GM18511 (cell line): ENCODE data around the gene EHD1.

Experiments used
- ATAC-seq: cut with Tn5 transposase; IDR thresholded peaks from one replicate; pipeline ENCODE4 v1.9.1; 2021; ENCODE audit warnings: mild to moderate bottlenecking, moderate library complexity; ENCODE audit not compliant: unreplicated experiment

Gene EHD1

DNA sequence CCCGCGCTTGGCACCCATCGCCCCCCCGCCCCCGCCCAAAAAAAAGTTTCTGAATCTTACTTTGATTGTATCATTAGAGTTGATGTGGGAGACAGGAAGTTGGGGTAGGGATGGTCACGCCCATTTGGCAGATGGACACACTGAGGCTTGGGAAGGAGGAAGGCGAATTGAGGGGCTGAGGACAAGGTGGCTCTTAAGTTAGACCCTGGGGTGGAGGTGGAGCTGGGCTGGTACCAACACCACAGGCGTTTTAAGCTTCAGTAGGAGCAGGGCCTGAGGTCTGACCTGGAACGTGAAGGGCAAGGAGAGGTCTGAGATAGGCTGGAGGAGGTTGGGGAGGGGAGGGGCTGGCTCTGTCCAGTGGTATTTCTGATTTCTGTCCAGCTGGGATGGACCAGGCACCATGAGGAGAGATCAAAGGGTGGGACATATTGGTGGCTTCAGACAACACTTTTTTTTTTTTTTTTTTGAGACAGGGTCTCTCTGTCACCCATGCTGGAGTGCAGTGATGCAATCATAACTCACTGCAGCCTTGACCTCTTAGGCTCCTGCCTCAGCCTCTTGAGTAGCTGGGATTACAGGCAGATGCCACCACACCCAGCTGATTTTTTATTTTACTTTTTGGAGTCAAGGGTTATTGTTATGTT lies 33.2 kb downstream of the EHD1 start:
- ATAC-seq: no peak

DNA sequence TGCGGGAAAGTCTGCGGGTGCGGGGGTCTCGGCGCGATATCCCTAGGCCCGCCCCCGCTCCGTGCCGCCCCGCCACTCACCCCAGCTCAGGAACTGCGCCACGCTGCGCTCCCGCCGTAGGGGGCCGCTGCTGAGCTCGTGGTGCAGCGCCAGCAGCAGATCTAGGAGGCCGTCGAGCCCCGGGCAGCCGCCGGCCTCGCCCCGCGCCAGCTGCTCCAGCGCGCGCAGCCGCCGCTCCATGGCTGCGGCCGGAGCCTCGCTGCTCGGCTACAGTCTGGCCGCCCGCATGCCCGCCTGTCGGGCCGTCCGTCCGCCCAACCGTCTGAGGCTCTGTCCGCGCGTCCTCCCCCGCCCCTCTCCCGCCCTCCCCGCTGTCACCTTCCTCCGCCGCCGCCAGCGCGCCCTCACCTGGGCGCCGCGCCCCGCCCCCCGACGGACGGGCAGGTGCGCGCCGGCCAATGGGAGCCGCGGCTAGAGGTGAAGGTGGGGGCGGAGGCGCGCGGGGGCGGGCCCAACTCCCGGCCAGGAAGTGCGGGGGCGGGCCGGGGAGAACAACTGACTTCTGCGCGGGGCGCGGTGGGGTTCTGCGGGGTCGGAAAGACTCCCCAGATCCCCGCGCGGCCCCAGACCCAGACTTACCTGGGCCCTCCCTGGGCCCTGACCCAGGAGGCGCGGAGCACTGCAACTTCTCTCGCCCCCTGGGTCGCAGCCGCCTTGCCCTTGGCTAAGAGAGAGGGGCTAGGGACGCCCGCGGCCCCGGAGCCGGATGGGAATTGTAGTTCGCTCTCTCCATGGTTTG lies 33.9 kb downstream of the EHD1 start, which contains the start of gene CDC42BPG:
Gene CDC42BPG (minus strand): TSS at position 324 of the 799 bp plus-strand sequence. CDS start 84 bp downstream, at position 240.
- ATAC-seq: peak; percentile 45

DNA sequence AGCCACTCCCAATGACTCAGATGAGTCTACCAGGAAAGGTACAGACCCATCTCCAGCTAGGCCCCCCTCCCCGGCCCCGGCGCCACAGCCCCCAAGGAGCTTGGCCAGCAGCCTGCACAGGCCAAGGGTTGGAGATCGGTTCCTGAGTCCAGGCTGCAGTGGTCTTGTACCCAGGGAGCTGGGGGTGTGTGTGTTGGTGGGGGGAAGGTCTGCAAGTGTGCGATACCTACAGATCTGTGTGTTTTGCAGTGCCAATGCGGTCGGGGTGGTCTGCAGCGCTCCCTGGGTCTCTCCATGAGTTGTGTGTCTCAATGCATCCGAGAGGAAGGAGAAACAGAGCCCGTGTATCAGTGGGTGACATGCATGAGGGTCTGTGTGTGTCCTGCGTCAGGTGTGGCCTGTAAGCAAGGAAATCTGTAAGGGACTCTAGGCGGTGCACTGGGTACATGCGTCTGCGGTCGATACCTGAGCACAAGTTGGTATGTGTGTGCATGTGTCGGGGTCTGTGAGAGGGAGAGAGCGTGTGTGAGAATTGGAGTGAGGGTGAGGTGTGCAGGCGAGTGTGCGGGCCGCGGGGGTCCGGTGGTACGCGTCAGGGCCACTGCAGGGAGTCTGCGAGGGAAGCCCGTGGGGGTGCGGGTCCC lies 34.6 kb downstream of the EHD1 start:
- ATAC-seq: no peak

DNA sequence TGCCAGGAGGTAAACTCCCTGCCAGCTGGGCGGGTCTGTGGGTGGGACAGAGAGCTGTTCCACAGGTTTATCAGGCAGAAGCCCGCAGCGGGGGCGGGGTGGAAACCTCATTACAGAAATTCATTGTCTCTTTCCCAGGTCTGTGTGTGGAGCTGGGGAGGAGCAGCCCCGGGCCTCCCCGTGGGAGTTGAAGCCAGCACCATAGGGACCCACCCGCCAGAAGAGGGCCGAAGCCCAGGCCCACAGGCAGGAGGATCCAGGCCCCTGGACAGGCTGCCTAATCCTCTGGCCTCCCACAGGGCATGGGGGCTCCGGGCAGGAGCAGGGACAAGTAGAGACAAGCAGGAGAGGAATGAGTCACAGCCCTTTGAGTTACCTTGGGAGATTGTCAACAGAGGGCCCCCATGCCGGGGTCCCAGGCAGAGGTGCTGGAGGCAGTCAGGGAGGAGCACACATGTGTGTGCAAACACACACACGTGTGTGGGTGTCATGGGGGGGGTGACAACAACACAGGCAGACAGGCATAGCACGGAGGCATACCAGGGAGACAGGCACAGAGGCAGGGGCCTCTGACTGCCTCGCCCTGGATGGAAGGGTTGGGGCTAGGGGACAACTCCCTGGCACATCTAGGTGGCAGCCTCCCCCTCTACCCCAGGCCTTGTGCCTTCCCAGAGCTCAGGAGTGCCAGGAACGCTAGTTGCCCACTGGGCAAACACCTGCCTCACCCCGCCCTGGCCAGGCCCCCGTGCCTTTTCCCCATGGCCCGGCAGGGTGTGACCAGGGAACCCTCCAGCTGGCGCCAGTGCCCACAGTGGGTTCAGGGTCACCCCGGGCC lies 35.4 kb downstream of the EHD1 start:
- ATAC-seq: no peak

DNA sequence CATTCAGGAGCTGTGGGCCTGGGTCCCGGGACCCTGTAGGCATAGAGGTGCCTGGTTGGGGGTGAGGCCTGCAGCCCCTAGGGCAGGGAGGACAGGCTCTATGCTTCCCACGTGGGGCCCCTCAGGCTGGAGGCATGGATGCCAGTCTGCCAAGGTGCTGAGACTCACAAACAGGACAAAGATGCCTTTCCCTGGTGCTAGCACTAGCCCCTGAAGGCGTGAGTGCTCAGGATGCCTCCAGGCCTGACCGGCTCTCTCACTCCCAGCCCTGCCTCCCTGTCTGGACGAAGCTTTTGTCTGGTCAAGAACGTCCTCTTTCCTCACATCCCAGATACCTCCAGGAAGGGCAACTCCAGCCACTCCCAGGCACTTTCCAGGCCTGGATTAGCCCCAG lies 36.1 kb downstream of the EHD1 start:
- ATAC-seq: no peak

DNA sequence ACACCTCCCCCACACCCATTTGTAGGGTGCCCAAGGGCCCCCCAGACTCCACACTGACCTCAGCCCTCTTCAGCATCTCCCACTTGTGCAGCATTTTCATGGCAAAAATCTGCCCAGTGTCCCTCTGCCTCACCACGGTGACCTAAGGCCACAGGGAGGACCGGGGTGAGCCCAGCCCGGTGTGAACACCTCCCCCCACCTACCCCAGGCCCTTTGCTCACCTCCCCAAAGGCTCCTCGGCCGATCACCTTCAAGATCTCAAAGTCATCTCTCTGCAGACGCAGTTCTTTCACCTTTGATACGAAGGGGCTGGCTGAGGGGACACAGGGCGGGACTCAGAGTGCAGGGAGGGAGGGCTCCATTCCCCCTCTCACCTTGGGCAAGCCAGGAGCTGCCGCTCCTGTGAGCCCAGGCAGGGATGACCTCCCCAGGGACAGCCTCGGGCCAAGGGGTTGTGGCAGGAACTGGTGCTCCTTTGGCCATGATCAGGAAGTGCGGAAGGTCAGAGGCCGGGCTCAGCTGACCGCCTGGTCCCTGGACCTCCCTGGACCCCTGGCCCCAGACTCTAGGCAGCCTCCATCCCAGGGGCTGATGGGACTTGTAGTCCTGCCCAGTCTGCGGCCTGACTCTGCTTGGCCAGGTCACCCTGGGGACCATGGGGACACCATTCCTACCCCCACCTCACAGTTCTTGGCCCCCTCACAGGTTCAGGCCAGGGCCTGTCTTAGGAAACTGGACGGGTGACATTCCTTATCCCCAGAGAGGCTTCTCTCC lies 36.6 kb downstream of the EHD1 start:
- no peak for ATAC-seq

DNA sequence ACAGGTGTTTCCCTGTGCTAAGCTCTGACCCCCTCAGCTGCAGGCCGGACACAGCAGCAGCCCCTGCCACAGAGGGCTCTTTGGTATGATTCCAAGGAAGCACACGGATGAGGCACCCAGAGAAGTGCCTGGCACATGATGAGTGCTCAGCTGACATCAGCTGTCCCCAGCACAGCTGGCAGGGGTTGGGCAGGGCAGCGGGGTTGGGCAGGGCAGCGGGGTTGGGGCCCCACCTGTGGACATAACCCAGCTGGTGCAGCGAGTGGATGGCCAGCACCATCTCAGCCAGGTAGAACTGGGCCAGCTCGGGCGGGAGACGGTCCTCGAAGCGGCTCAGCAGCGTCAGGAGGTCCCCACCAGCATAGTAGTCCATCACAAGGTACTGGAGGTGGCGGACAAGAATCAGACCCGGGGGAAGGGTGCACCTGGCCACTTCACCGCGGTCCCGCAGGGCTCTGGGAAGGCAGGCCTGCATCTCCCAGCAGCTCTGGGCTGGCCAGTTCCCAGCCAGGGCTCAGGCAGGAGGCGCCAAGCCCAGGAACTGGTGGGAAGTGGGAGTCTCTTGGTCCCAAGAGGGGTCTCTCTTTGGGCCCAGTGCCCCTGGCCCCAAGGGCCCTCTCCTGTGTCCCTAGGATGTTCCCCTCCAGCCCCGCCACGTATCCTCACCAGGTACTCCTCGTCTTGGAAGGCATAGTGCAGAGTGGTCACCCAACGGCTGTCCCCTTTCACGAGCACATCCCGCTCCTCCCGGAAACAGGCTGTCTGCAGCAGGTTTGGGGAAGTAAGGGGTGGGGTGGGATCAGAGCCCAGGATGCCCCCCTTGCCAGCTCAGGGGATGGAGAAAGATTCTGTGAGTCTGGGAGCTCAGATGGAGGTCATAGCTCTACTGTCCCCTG lies 38.3 kb downstream of the EHD1 start:
- no peak for ATAC-seq

DNA sequence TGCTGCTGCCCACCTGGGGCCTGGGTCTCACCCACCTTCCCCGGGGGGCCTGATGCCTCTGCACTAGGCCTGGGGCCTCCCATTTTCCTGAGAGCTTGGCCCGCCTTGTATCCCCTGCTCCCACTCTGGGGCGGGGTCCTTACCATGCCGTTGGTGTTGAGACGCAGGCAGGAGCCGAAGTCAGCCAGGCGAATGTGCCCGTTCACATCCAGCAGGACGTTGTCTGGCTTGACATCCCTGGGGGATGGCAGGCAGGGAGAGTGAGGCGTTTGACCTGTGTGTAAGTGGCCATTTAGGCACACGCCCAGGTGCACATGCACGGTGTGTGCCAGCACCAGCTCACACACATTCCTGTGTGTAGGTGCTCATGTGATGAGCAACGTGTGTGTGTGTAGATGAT lies 39.1 kb downstream of the EHD1 start:
- ATAC-seq: no peak

DNA sequence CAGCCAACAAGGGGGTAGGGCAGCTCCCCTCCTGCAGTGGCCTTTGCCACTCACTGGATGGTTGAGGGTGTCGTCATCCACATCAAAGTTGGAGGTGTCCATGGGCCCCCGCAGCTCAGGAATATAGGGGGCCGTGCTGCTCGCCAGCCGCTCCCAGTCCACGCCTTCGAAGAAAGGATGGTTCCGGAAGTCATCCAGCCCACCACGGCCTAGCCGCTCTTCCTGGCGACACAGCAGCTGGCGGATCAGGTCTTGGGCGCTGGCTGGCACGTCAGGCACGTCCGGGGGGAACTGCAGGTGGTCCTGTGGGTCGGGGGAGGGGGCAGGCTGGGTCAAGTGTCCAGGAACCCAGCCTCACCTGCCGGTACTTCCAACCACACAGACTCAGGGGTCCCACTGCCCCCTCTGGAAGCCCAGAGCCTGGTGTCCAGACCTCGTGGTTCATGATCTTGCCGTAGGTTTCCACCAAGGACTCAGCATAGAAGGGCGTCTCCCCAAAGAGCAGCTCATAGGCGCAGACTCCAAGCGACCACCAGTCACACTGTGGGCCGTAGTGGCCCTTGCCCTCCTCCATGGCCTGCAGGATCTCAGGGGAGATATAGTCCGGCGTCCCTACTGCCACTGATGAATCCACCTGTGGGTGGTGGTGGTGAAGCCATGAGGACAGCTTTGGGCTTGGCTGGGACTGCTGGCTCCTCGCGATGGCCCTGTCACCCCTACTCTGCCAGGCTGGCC lies 39.7 kb downstream of the EHD1 start:
- no peak for ATAC-seq

DNA sequence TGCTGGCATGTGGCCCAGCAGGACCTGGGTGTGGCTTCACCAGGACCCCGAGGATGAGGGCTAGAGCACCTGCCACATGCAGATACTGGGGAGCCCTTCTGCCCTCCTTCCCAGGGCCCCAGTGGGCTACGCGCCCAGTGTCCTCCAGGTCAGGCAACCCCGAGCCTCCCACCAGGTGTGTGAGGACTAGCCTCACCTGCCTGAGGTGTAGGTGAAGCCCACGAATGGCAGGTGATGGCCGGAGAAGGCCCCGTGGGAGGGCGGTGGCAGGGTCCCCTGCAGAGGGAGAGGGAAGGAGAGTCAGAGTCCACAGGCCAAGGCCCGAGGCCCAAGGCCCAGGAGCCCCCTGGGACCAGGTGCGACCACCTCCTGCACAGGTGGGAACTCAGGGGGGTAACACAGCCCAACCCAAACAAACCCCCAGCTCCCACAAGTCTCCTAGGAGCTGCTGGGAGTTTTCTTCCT lies 40.5 kb downstream of the EHD1 start:
- ATAC-seq: no peak

DNA sequence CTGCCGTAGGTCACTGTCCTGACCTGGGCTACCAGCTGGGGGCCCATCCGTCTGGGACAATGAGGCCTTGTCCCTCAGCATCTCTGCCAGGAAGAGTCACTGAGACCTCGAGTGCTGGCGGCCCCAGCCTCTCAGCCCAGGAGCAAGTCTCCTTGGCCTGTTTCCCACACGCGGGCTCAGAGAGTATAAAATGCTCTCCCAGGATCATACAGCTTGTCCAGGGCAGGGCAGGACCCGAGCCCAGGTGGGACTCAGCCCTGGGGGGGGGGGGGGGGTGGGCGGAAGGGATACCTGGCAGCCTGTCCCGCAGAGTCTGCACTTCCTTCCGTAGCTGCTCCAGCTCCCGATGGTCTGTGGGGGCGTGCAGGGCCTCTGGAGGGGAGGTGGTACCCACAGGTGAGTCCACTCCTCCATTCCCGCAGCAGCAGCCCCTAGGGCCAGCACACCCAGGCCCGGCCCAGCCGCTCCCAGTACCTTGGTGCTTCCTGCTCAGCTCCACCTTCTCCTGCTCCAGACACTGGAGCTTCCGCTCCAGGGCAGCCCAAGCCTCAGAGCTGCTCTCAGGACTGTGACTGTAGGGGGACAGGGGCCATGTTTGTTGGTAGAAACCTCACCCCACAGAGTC lies 41.9 kb downstream of the EHD1 start:
- ATAC-seq: no peak

DNA sequence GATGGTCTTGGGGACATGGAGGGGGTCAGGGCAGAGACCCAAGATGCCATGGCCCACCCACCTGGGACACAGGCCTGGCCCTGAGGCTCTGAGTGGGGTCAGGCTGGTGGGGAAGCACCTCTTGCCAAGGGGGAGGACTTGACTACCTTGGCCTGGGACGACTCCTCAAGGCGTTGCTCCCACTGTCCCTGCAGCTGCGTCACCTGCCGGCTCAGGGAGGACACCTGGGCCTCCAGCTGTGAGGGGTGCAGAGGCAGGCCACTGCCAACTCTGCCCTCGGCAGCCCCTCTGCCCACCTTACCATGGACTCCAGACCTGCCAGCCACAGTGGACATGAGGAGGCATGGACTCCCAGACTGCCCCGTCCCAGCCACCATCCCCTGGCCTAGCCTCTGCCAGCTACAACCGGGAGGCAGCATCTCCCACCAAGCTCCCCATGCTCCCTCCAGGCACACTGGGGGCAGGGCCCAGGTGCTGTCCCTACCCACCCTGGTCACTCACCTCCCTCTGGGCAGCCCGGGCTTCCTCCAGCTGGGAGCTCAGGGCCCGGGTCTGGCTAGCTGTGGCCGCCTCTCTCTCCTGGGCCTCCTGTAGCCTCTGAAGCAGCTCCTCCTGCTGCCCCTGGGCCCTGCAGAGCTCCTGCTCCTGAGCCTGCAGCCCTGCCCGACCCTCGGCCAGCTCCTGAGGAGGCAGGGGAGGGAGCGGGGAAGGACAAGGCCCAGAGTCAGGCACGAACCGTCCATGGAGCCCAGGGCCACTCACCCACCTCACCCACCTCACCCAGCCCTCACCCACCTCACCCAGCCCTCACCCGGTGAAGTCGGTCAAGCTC lies 42.6 kb downstream of the EHD1 start:
- ATAC-seq: no peak

DNA sequence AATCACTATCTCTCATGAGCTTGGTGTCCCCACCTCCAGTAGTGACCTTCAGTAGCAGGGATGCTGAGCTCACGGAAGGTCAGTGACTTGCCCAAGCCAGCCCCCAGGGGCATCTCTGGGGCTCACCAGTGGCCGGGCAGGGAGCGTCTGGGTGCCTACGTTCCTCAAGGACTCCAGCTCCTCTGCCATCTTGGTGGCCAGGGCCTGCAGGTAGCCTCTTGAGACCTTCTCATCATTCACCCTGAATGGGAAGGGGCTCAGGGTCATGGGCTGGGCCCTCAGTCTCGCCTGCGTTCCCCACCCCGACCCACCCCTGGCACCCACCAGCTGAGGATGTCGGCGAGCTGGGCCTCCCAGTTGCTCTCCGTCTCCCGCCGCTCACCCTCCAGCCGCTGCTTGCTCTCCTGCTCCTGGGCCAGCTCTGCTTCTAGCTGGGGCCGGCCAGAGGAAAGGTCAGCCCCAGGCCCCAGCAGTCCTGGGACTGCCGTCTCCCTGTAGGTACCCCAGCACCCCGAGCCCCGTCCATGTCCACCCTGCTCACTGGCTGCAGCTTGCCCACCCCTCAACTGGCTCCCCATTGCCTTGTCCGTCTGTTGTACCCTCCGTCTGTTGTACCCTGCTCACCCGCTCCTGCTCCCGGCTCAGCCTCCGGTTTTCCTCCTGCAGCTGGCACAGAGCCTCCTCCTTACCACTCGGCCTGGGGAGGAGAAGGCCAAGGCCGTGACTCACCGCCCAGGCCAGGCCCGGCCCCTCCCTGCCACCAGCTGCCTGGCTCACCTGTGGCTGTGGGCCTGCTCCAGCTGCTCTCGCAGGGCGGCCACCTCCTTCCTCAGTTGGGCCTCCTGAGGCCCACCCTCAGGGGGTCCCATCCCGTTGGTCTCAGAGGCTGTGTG lies 43.5 kb downstream of the EHD1 start:
- no peak for ATAC-seq

DNA sequence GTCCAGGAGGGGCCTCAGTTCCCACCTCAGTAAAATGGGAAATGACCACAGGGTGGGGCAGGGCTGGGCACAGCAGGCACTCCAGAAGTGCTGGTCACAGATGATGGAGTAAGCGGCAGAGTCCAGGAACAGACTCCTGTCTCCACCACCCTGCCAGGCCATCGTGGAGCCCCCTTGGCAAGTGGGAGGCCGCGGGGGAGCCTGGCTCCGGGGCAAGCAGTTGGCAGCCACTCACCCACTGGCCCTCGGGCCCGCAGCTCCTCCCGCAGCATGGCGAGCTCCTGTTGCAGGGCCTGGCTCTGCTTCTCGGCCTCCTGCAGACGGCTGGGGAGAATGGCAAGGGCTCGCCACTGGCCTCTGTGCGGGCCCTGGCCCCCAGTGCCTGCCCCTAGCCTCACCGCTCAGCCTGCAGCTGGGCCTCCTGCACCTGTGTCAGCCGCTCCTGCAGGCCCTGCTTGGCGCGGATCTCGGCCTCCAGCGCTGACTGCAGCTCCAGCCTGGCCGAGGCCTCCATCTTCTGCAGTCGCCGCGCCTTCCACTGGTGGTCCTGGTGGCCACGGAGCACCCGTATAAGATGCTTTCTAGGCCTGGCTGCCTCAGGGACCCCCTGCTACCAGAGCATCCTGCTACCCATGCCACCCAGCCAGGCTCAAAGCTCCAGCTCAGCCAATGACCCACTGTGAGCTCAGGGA lies 44.2 kb downstream of the EHD1 start:
- ATAC-seq: no peak

DNA sequence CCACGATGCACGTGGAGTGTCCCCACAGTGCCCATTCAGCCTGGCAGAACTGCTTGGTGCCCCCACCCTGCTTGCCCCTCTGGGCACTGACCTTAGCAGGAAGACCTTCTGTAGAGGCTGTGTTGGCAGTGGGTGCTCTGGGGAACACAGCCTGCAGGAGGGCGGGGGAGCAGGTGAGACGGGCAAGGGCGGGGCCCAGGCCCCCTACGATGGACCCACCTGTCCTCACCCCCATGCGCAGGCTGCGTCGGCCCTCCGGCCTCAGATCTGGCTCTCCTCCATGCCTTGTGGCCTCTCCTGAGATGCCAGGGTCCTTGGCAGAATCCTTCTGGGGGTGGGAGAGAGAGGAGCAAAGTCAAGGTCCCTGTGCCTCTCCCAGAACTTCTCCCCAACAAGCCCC lies 44.9 kb downstream of the EHD1 start:
- ATAC-seq: no peak

DNA sequence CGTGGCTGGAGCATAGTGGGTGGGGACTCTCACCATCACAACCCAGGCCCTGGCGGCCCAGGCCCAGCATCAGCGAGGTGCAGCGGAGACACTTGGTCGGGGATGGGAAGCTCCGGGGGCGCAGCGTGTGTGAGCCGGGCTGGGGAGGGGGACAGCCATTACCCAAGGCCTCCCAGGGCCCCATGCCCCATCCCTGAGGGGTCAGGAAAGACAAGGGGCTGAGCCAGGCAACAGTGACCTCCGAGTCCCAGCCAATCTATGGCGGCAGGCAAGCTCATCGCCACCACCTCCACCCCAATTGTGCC lies 45.3 kb downstream of the EHD1 start:
- no peak for ATAC-seq
